GM18951 (cell line): ENCODE data around the gene LENG8.

Experiments used
- POLR2A ChIP-seq: IDR thresholded peaks from 4 replicates; pipeline ENCODE4 v1.6.1; 2011; ENCODE audit warnings: mild to moderate bottlenecking; ENCODE audit not compliant: insufficient read length, insufficient read depth; ENCODE audit errors: extremely low read depth
- in situ Hi-C: fragments of 300-500 bp; cut with MboI; formaldehyde crosslinking; loops from one replicate; pipeline ENCODE4 v1.12.0; 2022; ENCODE audit warnings: low sequenced_read_pairs, mixed read lengths, inconsistent platforms; ENCODE audit not compliant: unreplicated experiment

The LENG8 gene

GRCh38 chr19:54480051-54480450 is 31.1 kb downstream of the LENG8 start:
- in situ Hi-C loops: loop anchor here (25.0 kb wide), 1 partner anchor 457 kb away; the partner anchor contains the start of gene NLRP7
- TF ChIP-seq POLR2A: no peak

GRCh38 chr19:54481326-54481930 is 32.4 kb downstream of the LENG8 start:
- TF ChIP-seq POLR2A: no peak
- in situ Hi-C loops: loop anchor here (25.0 kb wide), 1 partner anchor 456 kb away; the partner anchor contains the start of gene NLRP7

- in situ Hi-C loops: loop anchor here (25.0 kb wide), 1 partner anchor 454 kb away; the partner anchor contains the start of gene NLRP7
- TF ChIP-seq POLR2A: no peak
These were observed 33.9 kb downstream of the LENG8 start for GRCh38 chr19:54482889-54483288.

GRCh38 chr19:54484451-54484850 is 35.5 kb downstream of the LENG8 start:
- no peak for TF ChIP-seq POLR2A
- in situ Hi-C loops: loop anchor here (25.0 kb wide), 1 partner anchor 453 kb away; the partner anchor contains the start of gene NLRP7

GRCh38 chr19:54485851-54486250 is 36.9 kb downstream of the LENG8 start:
- TF ChIP-seq POLR2A: no peak
- in situ Hi-C loops: loop anchor here (25.0 kb wide), 1 partner anchor 451 kb away; the partner anchor contains the start of gene NLRP7

GRCh38 chr19:54489341-54489740 is 40.3 kb downstream of the LENG8 start:
- in situ Hi-C loops: loop anchor here (25.0 kb wide), 1 partner anchor 448 kb away; the partner anchor contains the start of gene NLRP7
- TF ChIP-seq POLR2A: no peak

- in situ Hi-C loops: loop anchor here (25.0 kb wide), 1 partner anchor 448 kb away; the partner anchor contains the start of gene NLRP7
These were observed 40.8 kb downstream of the LENG8 start for GRCh38 chr19:54489766-54490165.

GRCh38 chr19:54492568-54492967 is 43.6 kb downstream of the LENG8 start:
- in situ Hi-C loops: loop anchor here (25.0 kb wide), 1 partner anchor 445 kb away; the partner anchor contains the start of gene NLRP7
- TF ChIP-seq POLR2A: no peak

More at GRCh38 chr19:54489766-54490165, 40.8 kb downstream of the LENG8 start:
- TF ChIP-seq POLR2A: no peak

GRCh38 chr19:54493056-54493455 is 44.1 kb downstream of the LENG8 start:
- in situ Hi-C loops: loop anchor here (25.0 kb wide), 1 partner anchor 444 kb away; the partner anchor contains the start of gene NLRP7

GRCh38 chr19:54493967-54494585 is 45.1 kb downstream of the LENG8 start:
- no peak for TF ChIP-seq POLR2A
- in situ Hi-C loops: loop anchor here (25.0 kb wide), 1 partner anchor 443 kb away; the partner anchor contains the start of gene NLRP7

GRCh38 chr19:54495284-54495683 is 46.3 kb downstream of the LENG8 start:
- in situ Hi-C loops: loop anchor here (5.0 to 25.0 kb wide), 2 partner anchors 123 to 442 kb away; partner anchors contain the start of gene NLRP7

- in situ Hi-C loops: loop anchor here (5.0 to 25.0 kb wide), 2 partner anchors 126 to 439 kb away; partner anchors contain the start of gene NLRP7
These were observed 48.9 kb downstream of the LENG8 start for GRCh38 chr19:54497747-54498450.

GRCh38 chr19:54498451-54498772 is 49.4 kb downstream of the LENG8 start:
- in situ Hi-C loops: loop anchor here (5.0 to 25.0 kb wide), 2 partner anchors 126 to 439 kb away; partner anchors contain the start of gene NLRP7
